GM20000 (cell line): ENCODE measurements around the gene STOML1.

Source experiments
- DNase-seq: peaks from one replicate; pipeline ENCODE4 v3.0.0; 2012; ENCODE audit warnings: low spot score
- CTCF ChIP-seq: IDR thresholded peaks from 2 replicates; pipeline ENCODE4 v1.5.1; 2012; ENCODE audit warnings: mild to moderate bottlenecking, control low read depth; ENCODE audit errors: extremely low read depth, missing control alignments

Gene STOML1

GRCh38 chr15:73985101-73985873 is 6.8 kb downstream of the STOML1 start:
- no peak for DNase-seq
- no peak for TF ChIP-seq CTCF

- DNase-seq: no peak
These were observed 7.7 kb downstream of the STOML1 start for GRCh38 chr15:73984208-73984979.

GRCh38 chr15:73983773-73984172 is 8.3 kb downstream of the STOML1 start:
- DNase-seq: no peak
- TF ChIP-seq CTCF: no peak

More at GRCh38 chr15:73984208-73984979, 7.7 kb downstream of the STOML1 start:
- TF ChIP-seq CTCF: no peak

- no peak for DNase-seq
These were observed 8.8 kb downstream of the STOML1 start for GRCh38 chr15:73983211-73983727.

GRCh38 chr15:73982222-73982962 is 9.7 kb downstream of the STOML1 start:
- TF ChIP-seq CTCF: no peak
- no peak for DNase-seq

More at GRCh38 chr15:73983211-73983727, 8.8 kb downstream of the STOML1 start:
- TF ChIP-seq CTCF: no peak

- no peak for DNase-seq
- TF ChIP-seq CTCF: no peak
These were observed 10.3 kb downstream of the STOML1 start for GRCh38 chr15:73981761-73982221.
